A549 (cell line): ENCODE data around the gene IFFO2.

Experiments used
- CEBPB ChIP-seq, 2 experiments: fragments of >200 bp in 1 of 2; sonication (Bioruptor Twin) in 1 of 2; formaldehyde crosslinking in 1 of 2; IDR thresholded peaks; 2 replicates each; pipeline ENCODE4 v1.6.1; 2012 to 2016
- EP300 ChIP-seq, 2 experiments: fragments of >200 bp; sonication (Bioruptor Twin); formaldehyde crosslinking; IDR thresholded peaks; 2 replicates in 1 of 2; 3 replicates in 1 of 2; pipeline ENCODE4 v1.6.1; 2016 to 2017
- ESRRA ChIP-seq: fragments of 150-350 bp; IDR thresholded peaks from 2 replicates; pipeline ENCODE4 v1.6.1; 2014; ENCODE audit warnings: mild to moderate bottlenecking, low read length, borderline replicate concordance
- POLR2A ChIP-seq: IDR thresholded peaks from 2 replicates; pipeline ENCODE4 v1.6.1; 2012; ENCODE audit warnings: mild to moderate bottlenecking, low read length
- POLR2AphosphoS2 ChIP-seq: conservative IDR thresholded peaks from 2 replicates; pipeline ENCODE4 v1.6.1; 2012; ENCODE audit warnings: low read length, improper control_type of control experiment, inconsistent platforms
- TF ChIP-seq, protein P1 (sequence below): fragments of >200 bp; sonication (Bioruptor Twin); formaldehyde crosslinking; IDR thresholded peaks from 3 replicates; pipeline ENCODE4 v1.5.1; 2016
- TF ChIP-seq, protein P2 (sequence below): fragments of 200-600 bp; sonication (generic); IDR thresholded peaks from 2 replicates; pipeline ENCODE4 v1.6.1; 2016; ENCODE audit warnings: antibody characterized with exemption, mild to moderate bottlenecking, moderate library complexity
- TF ChIP-seq, protein P3 (sequence below): fragments of 250-450 bp; sonication (Bioruptor Pico); IDR thresholded peaks from 2 replicates; pipeline ENCODE4 v1.5.0; 2021; ENCODE audit warnings: mild to moderate bottlenecking, moderate library complexity, borderline replicate concordance

DNA sequence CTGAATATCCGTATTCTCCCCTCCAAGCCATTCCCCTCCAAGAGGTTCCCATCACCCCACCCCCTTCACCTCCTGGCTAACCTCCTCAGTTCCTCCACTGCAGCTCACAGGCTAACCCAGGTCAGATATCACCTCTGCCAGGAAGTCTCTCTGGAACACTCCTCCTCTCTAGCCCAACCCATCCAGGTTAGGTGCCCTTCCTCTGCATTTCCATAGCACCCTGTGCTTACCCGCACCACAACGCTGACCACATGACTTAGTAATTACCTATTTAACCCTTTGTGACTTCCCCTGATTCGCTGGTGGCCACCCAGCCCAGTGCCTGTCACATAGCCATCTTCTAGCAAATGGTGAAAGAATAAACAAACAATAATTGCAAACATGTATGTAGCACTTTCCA, 49.5 kb upstream of the IFFO2 start:
- TF ChIP-seq, protein P1, sequence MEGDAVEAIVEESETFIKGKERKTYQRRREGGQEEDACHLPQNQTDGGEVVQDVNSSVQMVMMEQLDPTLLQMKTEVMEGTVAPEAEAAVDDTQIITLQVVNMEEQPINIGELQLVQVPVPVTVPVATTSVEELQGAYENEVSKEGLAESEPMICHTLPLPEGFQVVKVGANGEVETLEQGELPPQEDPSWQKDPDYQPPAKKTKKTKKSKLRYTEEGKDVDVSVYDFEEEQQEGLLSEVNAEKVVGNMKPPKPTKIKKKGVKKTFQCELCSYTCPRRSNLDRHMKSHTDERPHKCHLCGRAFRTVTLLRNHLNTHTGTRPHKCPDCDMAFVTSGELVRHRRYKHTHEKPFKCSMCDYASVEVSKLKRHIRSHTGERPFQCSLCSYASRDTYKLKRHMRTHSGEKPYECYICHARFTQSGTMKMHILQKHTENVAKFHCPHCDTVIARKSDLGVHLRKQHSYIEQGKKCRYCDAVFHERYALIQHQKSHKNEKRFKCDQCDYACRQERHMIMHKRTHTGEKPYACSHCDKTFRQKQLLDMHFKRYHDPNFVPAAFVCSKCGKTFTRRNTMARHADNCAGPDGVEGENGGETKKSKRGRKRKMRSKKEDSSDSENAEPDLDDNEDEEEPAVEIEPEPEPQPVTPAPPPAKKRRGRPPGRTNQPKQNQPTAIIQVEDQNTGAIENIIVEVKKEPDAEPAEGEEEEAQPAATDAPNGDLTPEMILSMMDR, result no peak
- no peak for TF ChIP-seq POLR2A
- TF ChIP-seq POLR2AphosphoS2, result no peak
- no peak for TF ChIP-seq EP300 (IDR thresholded peaks at IDR 0.05)
- TF ChIP-seq, protein P2, sequence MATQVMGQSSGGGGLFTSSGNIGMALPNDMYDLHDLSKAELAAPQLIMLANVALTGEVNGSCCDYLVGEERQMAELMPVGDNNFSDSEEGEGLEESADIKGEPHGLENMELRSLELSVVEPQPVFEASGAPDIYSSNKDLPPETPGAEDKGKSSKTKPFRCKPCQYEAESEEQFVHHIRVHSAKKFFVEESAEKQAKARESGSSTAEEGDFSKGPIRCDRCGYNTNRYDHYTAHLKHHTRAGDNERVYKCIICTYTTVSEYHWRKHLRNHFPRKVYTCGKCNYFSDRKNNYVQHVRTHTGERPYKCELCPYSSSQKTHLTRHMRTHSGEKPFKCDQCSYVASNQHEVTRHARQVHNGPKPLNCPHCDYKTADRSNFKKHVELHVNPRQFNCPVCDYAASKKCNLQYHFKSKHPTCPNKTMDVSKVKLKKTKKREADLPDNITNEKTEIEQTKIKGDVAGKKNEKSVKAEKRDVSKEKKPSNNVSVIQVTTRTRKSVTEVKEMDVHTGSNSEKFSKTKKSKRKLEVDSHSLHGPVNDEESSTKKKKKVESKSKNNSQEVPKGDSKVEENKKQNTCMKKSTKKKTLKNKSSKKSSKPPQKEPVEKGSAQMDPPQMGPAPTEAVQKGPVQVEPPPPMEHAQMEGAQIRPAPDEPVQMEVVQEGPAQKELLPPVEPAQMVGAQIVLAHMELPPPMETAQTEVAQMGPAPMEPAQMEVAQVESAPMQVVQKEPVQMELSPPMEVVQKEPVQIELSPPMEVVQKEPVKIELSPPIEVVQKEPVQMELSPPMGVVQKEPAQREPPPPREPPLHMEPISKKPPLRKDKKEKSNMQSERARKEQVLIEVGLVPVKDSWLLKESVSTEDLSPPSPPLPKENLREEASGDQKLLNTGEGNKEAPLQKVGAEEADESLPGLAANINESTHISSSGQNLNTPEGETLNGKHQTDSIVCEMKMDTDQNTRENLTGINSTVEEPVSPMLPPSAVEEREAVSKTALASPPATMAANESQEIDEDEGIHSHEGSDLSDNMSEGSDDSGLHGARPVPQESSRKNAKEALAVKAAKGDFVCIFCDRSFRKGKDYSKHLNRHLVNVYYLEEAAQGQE, result no peak
- no peak for TF ChIP-seq CEBPB (IDR thresholded peaks at IDR 0.05)
- TF ChIP-seq ESRRA, result no peak
- TF ChIP-seq, protein P3, sequence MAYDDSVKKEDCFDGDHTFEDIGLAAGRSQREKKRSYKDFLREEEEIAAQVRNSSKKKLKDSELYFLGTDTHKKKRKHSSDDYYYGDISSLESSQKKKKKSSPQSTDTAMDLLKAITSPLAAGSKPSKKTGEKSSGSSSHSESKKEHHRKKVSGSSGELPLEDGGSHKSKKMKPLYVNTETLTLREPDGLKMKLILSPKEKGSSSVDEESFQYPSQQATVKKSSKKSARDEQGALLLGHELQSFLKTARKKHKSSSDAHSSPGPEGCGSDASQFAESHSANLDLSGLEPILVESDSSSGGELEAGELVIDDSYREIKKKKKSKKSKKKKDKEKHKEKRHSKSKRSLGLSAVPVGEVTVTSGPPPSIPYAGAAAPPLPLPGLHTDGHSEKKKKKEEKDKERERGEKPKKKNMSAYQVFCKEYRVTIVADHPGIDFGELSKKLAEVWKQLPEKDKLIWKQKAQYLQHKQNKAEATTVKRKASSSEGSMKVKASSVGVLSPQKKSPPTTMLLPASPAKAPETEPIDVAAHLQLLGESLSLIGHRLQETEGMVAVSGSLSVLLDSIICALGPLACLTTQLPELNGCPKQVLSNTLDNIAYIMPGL, result no peak
